H9 (cell line): ENCODE measurements around the gene NFIX. TPM values are rescaled to one million over a fixed set of nuclear protein-coding genes. Genes with fewer than 3 reads are reported as not detected.
A peak's percentile ranks its signal among the peaks of the same experiment; 100 is the strongest.

Experiments
- DNase-seq: peaks from one replicate; pipeline ENCODE4 v3.0.0-alpha.2; 2017
- H2AFZ ChIP-seq: one replicate; pipeline ENCODE4 v1.6.1; 2013; ENCODE audit warnings: mild to moderate bottlenecking, low read length, control low read depth, moderate library complexity
- H2AK5ac ChIP-seq: 2 replicates; pipeline ENCODE4 v1.6.1; 2013; ENCODE audit warnings: low read length, control low read depth, mixed read lengths; ENCODE audit not compliant: insufficient read length
- H2BK120ac ChIP-seq: one replicate; pipeline ENCODE4 v1.6.1; 2013; ENCODE audit warnings: low read depth, mild to moderate bottlenecking, low read length, control low read depth, inconsistent platforms; ENCODE audit not compliant: poor library complexity, severe bottlenecking
- H2BK12ac ChIP-seq: 2 replicates; pipeline ENCODE4 v1.6.1; 2013; ENCODE audit warnings: low read length, control low read depth, mixed read lengths, low read depth; ENCODE audit not compliant: insufficient read length
- H2BK15ac ChIP-seq: 2 replicates; pipeline ENCODE4 v1.6.1; 2013; ENCODE audit warnings: low read depth, low read length, control low read depth
- H2BK20ac ChIP-seq: one replicate; pipeline ENCODE4 v1.6.1; 2013; ENCODE audit warnings: low read depth, mild to moderate bottlenecking, low read length, control low read depth, inconsistent platforms; ENCODE audit not compliant: poor library complexity, severe bottlenecking
- H2BK5ac ChIP-seq: 2 replicates; pipeline ENCODE4 v1.6.1; 2013; ENCODE audit warnings: low read length, control low read depth, mixed read lengths; ENCODE audit not compliant: insufficient read length
- H3K14ac ChIP-seq: 2 replicates; pipeline ENCODE4 v1.6.1; 2013; ENCODE audit warnings: low read length, control low read depth; ENCODE audit not compliant: insufficient read depth
- H3K18ac ChIP-seq: 2 replicates; pipeline ENCODE4 v1.6.1; 2013; ENCODE audit warnings: low read depth, mild to moderate bottlenecking, mixed read lengths, low read length, control low read depth; ENCODE audit not compliant: insufficient read length
- H3K23ac ChIP-seq: 2 replicates; pipeline ENCODE4 v1.6.1; 2013; ENCODE audit warnings: low read length, control low read depth, mixed read lengths, low read depth; ENCODE audit not compliant: insufficient read length
- H3K23me2 ChIP-seq: 2 replicates; pipeline ENCODE4 v1.6.1; 2013; ENCODE audit warnings: low read depth, mild to moderate bottlenecking, mixed read lengths, low read length, control low read depth; ENCODE audit not compliant: insufficient read length, poor library complexity, severe bottlenecking
- H3K27ac ChIP-seq: 2 replicates; pipeline ENCODE4 v1.5.1; 2013; ENCODE audit warnings: low read length, control low read depth, mixed read lengths, low read depth; ENCODE audit not compliant: insufficient read length
- H3K27me3 ChIP-seq: 2 replicates; pipeline ENCODE4 v1.6.1; 2013; ENCODE audit warnings: low read length, control low read depth, inconsistent platforms; ENCODE audit not compliant: insufficient read depth
- H3K4ac ChIP-seq: 2 replicates; pipeline ENCODE4 v1.6.1; 2013; ENCODE audit warnings: low read depth, mild to moderate bottlenecking, control low read depth, inconsistent platforms, low read length, moderate library complexity
- H3K4me1 ChIP-seq: 2 replicates; pipeline ENCODE4 v1.6.1; 2013; ENCODE audit warnings: low read length, control low read depth, inconsistent platforms; ENCODE audit not compliant: insufficient read depth
- H3K4me2 ChIP-seq: 2 replicates; pipeline ENCODE4 v1.6.1; 2013; ENCODE audit warnings: low read length, control low read depth, mixed read lengths; ENCODE audit not compliant: insufficient read length, insufficient read depth
- H3K56ac ChIP-seq: 2 replicates; pipeline ENCODE4 v1.6.1; 2013; ENCODE audit warnings: low read depth, mild to moderate bottlenecking, mixed read lengths, low read length, control low read depth; ENCODE audit not compliant: insufficient read length
- H3K79me1 ChIP-seq: 2 replicates; pipeline ENCODE4 v1.6.1; 2013; ENCODE audit warnings: low read depth, mild to moderate bottlenecking, moderate library complexity, low read length, control low read depth, inconsistent platforms; ENCODE audit not compliant: insufficient read depth, poor library complexity, severe bottlenecking
- H3K79me2 ChIP-seq: 2 replicates; pipeline ENCODE4 v1.6.1; 2013; ENCODE audit warnings: low read length, control low read depth, inconsistent platforms; ENCODE audit not compliant: insufficient read depth
- H3K9ac ChIP-seq: 2 replicates; pipeline ENCODE4 v1.6.1; 2013; ENCODE audit warnings: low read length, control low read depth, mixed read lengths; ENCODE audit not compliant: insufficient read length; ENCODE audit errors: extremely low read depth
- H3K9me3 ChIP-seq: one replicate; pipeline ENCODE4 v1.6.1; 2013; ENCODE audit warnings: low read depth, low read length, inconsistent platforms; ENCODE audit not compliant: control insufficient read depth
- H3T11ph ChIP-seq: one replicate; pipeline ENCODE4 v1.6.1; 2013; ENCODE audit warnings: mild to moderate bottlenecking, low read length, control low read depth, inconsistent platforms
- H4K20me1 ChIP-seq: one replicate; pipeline ENCODE4 v1.6.1; 2013; ENCODE audit not compliant: control insufficient read depth, insufficient read length, insufficient read depth
- H4K5ac ChIP-seq: 2 replicates; pipeline ENCODE4 v1.6.1; 2013; ENCODE audit warnings: low read depth, mild to moderate bottlenecking, mixed read lengths, low read length, control low read depth; ENCODE audit not compliant: insufficient read length
- H4K8ac ChIP-seq: replicated peaks from 2 replicates; pipeline ENCODE4 v1.6.1; 2013; ENCODE audit warnings: low read length, control low read depth, mixed read lengths, low read depth; ENCODE audit not compliant: insufficient read length
- H4K91ac ChIP-seq: 2 replicates; pipeline ENCODE4 v1.6.1; 2013; ENCODE audit warnings: low read depth, mild to moderate bottlenecking, moderate library complexity, mixed read lengths, low read length, control low read depth; ENCODE audit not compliant: insufficient read length
- H3K27ac Mint-ChIP-seq, 3 experiments: 2 replicates in 2 of 3; 3 replicates in 1 of 3; pipeline ENCODE4 v1.8.0; 2020 to 2021; ENCODE audit warnings: mixed read lengths in 3 of 3, mild to moderate bottlenecking in 1 of 3, moderate library complexity in 1 of 3
- H3K27me3 Mint-ChIP-seq: 2 replicates; pipeline ENCODE4 v1.8.0; 2021; ENCODE audit warnings: low read depth, mild to moderate bottlenecking, moderate library complexity, mixed read lengths
- H3K36me3 Mint-ChIP-seq, 3 experiments: 2 replicates in 2 of 3; 3 replicates in 1 of 3; pipeline ENCODE4 v1.8.0; 2020 to 2021; ENCODE audit warnings: low read depth in 3 of 3, mixed read lengths in 3 of 3; ENCODE audit not compliant: insufficient read depth in 1 of 3
- H3K4me1 Mint-ChIP-seq, 2 experiments: 2 replicates each; pipeline ENCODE4 v1.8.0; 2020; ENCODE audit warnings: mixed read lengths in 2 of 2
- H3K4me3 Mint-ChIP-seq, 2 experiments: 2 replicates in 1 of 2; 3 replicates in 1 of 2; pipeline ENCODE4 v1.8.0; 2020 to 2021; ENCODE audit warnings: mild to moderate bottlenecking in 2 of 2, mixed read lengths in 2 of 2, moderate library complexity in 1 of 2
- H3K9me3 Mint-ChIP-seq, 2 experiments: 2 replicates in 1 of 2; 3 replicates in 1 of 2; pipeline ENCODE4 v1.8.0; 2020; ENCODE audit warnings: mild to moderate bottlenecking in 2 of 2, mixed read lengths in 2 of 2, moderate library complexity in 1 of 2
- WGBS: extraction: QIAGEN DNeasy Blood & Tissue Kit; methylation state at CpG from one replicate; pipeline ENCODE4 v1.1.7; 2013; ENCODE audit warnings: missing lambda C conversion rate, low lambda C conversion rate, mixed read lengths; ENCODE audit not compliant: insufficient read length; ENCODE audit errors: extremely low coverage; 5-methylcytosine and 5-hydroxymethylcytosine counted together
- total RNA-seq: library from RNA; stranded (reverse); gene quantifications from 2 replicates; pipeline ENCODE4 v1.2.1, GENCODE V29; 2021
- TF ChIP-seq, protein P1 (sequence below): fragments of 200-600 bp; sonication (generic); conservative IDR thresholded peaks from 3 replicates; pipeline ENCODE4 v1.8.0; 2021; ENCODE audit warnings: antibody characterized with exemption, mild to moderate bottlenecking

NFIX gene
- total RNA-seq, 1 experiment from 2014 or later, result 0.31 TPM

GRCh38 chr19:13024126-13024950 is 29.1 kb downstream of the NFIX start:
- H2BK20ac ChIP-seq, result no peak overlapping the region
- H2BK12ac ChIP-seq, result no peak overlapping the region
- H3K27ac ChIP-seq, result no peak overlapping the region
- peak overlapping the region; percentile 43 for H3K4me2 ChIP-seq
- Mint-ChIP-seq H3K4me1 (peaks cover 29 to 62% of the 10 kb centered on the region in 2 experiments), H3K9me3 (peaks cover 3 to 19% of the 10 kb centered on the region in 2 experiments; a peak in 2 of 5 replicates), H3K36me3 (no peaks in the 10 kb centered on the region), H3K27me3 (peaks cover 100% of the 10 kb centered on the region), H3K27ac (no peak overlapping the region; a peak in 1 of 7 replicates), H3K4me3 (peak overlapping the region in 1 of 2 experiments; percentile 67; a peak in 3 of 5 replicates)
- no peak overlapping the region for H3T11ph ChIP-seq
- peaks cover 2% of the 10 kb centered on the region for H3K4me1 ChIP-seq
- H3K9me3 ChIP-seq, result no peaks in the 10 kb centered on the region
- H4K91ac ChIP-seq, result no peak overlapping the region
- H3K79me2 ChIP-seq, result no peaks in the 10 kb centered on the region
- no peak overlapping the region for H3K18ac ChIP-seq
- no peak overlapping the region for H3K4ac ChIP-seq
- no peak for DNase-seq
- no peak overlapping the region for H2BK15ac ChIP-seq
- H2BK120ac ChIP-seq, result no peak overlapping the region
- TF ChIP-seq, protein P1, sequence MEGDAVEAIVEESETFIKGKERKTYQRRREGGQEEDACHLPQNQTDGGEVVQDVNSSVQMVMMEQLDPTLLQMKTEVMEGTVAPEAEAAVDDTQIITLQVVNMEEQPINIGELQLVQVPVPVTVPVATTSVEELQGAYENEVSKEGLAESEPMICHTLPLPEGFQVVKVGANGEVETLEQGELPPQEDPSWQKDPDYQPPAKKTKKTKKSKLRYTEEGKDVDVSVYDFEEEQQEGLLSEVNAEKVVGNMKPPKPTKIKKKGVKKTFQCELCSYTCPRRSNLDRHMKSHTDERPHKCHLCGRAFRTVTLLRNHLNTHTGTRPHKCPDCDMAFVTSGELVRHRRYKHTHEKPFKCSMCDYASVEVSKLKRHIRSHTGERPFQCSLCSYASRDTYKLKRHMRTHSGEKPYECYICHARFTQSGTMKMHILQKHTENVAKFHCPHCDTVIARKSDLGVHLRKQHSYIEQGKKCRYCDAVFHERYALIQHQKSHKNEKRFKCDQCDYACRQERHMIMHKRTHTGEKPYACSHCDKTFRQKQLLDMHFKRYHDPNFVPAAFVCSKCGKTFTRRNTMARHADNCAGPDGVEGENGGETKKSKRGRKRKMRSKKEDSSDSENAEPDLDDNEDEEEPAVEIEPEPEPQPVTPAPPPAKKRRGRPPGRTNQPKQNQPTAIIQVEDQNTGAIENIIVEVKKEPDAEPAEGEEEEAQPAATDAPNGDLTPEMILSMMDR, result no peak
- H3K23me2 ChIP-seq, result peaks cover 7% of the 10 kb centered on the region
- no peaks in the 10 kb centered on the region for H3K79me1 ChIP-seq
- H2AK5ac ChIP-seq, result no peak overlapping the region
- H3K9ac ChIP-seq, result no peak overlapping the region
- WGBS, result no CpG with 5 or more reads among the region's 37 CpGs
- H2AFZ ChIP-seq, result no peak overlapping the region
- no peak overlapping the region; the same call in 1 of the 2 replicates for H3K14ac ChIP-seq
- H3K56ac ChIP-seq, result no peak overlapping the region
- no peak overlapping the region for H3K23ac ChIP-seq
- H4K5ac ChIP-seq, result no peak overlapping the region
- peaks cover 2% of the 10 kb centered on the region for H4K20me1 ChIP-seq
- no peak overlapping the region for H2BK5ac ChIP-seq
- no peak overlapping the region for H4K8ac ChIP-seq
- H3K27me3 ChIP-seq, result peaks cover 78% of the 10 kb centered on the region
